ENCODE results near the gene ARHGEF19.

DNA sequence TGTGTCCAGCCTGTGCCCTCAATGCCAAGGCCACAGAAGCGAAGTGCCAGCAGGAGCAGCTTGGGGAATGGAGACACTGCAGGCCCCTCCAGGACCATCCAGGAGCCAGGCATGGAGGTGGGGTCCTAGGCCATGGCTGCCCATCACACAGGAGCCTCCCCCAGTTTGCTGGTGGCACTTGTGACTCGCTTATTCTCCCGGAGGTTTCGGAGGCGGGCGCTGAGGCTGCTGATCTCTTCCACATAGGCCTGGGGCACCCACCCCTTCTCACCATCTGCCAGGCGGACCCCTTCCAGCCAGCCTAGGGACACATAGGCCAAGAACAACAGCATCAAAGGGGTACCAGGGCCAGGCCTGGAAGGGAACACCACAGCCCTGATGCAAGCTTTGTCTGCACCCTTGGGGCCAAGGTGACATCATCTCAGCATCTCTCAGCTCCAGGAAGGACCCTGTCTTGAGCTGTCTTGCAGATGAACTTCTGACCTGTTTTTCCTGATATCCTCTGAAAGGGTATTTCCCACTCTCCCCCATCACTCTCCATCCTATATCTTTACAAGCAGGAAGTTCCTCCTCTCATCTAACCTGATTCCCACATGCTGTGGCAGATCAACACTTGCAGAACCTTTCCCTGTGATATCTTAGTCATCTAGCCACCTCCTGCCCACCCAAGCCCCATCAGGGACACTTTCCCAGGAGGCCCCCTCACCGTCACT lies 13.9 kb downstream of the ARHGEF19 start:
- TF ChIP-seq, protein P1, sequence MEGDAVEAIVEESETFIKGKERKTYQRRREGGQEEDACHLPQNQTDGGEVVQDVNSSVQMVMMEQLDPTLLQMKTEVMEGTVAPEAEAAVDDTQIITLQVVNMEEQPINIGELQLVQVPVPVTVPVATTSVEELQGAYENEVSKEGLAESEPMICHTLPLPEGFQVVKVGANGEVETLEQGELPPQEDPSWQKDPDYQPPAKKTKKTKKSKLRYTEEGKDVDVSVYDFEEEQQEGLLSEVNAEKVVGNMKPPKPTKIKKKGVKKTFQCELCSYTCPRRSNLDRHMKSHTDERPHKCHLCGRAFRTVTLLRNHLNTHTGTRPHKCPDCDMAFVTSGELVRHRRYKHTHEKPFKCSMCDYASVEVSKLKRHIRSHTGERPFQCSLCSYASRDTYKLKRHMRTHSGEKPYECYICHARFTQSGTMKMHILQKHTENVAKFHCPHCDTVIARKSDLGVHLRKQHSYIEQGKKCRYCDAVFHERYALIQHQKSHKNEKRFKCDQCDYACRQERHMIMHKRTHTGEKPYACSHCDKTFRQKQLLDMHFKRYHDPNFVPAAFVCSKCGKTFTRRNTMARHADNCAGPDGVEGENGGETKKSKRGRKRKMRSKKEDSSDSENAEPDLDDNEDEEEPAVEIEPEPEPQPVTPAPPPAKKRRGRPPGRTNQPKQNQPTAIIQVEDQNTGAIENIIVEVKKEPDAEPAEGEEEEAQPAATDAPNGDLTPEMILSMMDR (IDR thresholded peaks at IDR 0.05), result no peak
- no peak for TF ChIP-seq POLR2AphosphoS5 (IDR thresholded peaks at IDR 0.05)
- no peak for TF ChIP-seq POLR2A (IDR thresholded peaks at IDR 0.05)
- no peak for TF ChIP-seq EP300 (IDR thresholded peaks at IDR 0.05; ENCODE audit: low read depth)

Measured in transverse colon (tissue), 4 donors.